Activated CD4-positive, CD25-positive, alpha-beta regulatory T cell (primary cell): ENCODE measurements around the gene SLC25A26.
A peak's percentile ranks its signal among the peaks of the same experiment; 100 is the strongest.

Experiments
- DNase-seq, 4 experiments: peaks; one replicate each; lab custom pipeline; 2025; lab: John Stamatoyannopoulos, UW

Gene SLC25A26

GRCh38 chr3:66326340-66326739 lies 105.5 kb downstream of the SLC25A26 start:
- DNase-seq = no peak

DNA sequence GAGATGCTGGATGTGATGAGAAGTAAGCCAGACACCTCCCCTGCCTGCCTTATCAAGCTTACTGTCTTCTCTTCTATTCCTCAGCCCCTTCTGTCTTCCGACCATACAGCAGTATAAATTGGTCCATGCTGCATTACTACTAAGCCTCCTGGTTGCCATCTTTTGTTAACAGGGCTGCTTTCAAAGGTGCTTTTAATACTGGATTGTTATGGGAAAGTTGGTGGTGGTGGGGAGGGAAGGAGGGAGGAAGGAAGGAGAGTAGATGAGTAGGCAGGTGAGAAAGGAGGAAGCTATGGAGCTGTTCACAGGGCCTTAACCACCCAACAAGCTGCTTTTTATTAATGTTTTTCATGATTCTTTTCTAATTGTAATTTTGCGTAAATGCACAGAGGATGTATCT lies 114.9 kb downstream of the SLC25A26 start:
- DNase-seq = no peak

DNA sequence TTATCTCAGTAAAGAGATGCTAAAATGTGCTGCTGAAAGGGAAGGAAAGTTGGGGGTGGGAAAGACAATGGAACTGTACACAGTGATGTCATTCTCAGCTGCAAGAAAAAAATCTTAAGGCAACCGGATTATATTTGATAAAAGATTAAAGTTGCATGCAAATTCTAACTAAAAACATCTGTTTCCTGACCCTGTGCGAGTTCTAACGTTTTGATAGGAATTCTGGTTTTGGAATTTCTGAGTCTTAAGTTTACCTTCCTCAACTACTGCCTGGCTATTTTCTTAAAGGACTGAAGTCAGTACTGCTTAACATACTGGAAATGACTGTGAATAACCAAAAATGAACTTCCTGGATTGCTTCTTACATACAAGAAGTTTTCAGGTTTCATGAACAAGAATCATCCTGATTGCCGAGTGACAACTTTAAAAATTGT lies 115.5 kb downstream of the SLC25A26 start:
- no peak for DNase-seq

DNA sequence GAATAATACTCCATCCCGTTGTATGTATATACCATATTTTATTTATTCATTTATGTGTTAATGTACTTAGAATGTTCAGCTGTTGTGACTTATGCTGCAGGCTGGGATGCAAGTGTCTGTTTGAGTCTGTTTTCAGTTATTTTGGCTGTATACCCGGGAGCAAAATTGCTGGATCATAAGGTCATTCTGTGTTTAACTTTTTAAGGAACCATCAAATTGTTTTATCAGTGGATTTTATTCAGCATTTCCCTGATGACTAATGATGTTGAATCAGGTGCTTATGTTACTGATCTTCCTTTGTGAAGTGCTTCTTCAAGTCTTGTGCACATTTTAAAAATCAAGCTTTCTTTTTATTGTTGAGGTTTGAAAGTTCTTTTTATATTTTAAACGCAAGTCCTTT lies 118.1 kb downstream of the SLC25A26 start:
- DNase-seq = no peak

DNA sequence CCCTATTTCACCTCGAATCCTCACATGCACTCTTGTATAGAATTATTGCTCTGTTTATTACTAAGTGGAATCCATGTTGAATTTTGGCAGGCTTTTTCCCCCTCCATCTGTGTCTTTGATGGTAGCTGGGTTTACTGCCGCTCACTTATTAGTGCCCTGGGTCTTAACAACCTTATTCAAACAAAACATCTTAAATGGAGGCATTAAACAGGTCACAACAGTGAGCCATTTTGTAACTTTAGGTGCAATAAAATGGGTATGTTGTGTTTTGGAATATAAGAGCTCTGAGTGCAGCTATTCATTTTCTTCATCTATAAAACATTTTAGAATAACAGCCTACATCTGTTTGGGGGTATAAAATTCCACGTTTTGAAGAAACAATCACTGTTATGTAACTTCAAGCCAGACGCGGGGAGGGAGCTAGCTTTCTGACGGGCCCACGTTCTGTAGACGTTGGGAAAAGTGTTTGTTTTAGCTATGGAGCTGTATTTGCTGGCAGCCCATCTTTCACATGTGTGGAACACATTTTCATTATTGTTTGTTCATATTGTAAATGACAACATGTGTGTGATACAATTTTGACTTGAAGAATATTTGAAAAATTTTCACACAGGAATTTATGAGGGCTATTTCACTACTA lies 122.0 kb downstream of the SLC25A26 start:
- DNase-seq = no peak

DNA sequence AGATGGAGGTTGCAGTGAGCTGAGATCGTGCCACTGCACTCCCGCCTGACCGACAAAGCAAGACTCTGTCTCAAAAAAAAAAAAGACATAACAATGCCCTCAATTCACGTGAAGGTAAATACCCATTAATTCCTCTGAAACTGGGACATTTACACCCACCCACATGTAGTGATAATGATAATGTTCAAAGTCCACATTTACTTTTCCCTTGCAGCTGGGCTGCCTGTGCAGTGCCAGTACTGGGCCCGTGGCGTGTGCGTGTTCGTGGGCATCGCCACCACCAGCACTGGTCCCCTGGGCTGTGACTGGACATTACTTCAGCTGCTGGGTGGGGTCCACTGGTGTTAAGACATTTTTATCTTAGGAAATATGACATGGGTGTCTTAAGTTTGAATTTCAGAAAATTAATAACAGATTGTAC lies 123.6 kb downstream of the SLC25A26 start:
- no peak for DNase-seq

DNA sequence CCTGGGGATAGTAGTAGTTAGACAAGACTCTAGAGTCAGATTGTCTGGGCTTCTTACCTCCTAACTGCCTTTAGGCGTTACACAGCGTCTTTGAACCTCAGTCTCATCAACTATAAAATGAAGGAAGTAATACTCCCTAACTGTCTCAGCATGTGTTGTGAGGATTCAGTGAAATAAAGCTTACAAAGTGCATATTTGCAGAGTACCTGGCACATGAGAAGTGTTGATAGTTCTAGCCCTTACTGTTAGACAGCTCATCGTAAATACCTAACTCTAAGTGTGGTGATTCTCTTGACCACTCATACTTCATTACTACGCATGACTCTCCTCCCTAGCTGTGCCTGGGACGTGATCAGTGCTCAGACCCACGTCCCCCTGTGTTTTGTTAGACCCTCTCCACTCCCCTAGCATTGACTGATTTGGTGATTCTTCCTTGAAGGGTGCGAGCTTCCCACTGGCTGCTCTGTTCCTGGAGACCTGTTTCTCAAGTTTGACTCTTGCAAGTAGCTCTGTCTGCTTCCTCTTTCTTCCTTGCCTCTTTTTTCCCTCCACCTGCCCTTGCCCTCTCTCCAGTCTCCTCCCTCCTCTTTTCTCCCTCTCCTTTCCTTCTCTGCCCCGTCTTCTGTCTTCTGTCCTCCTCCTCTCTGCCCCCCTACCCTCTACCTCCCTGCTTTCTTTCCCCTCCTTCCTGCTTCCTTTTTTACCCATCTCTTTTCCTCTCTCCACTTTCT lies 124.2 kb downstream of the SLC25A26 start:
- no peak for DNase-seq

- DNase-seq = no peak
These were observed 127.9 kb downstream of the SLC25A26 start for GRCh38 chr3:66348704-66349103.

GRCh38 chr3:66350601-66351000 lies 129.8 kb downstream of the SLC25A26 start:
- no peak for DNase-seq

DNA sequence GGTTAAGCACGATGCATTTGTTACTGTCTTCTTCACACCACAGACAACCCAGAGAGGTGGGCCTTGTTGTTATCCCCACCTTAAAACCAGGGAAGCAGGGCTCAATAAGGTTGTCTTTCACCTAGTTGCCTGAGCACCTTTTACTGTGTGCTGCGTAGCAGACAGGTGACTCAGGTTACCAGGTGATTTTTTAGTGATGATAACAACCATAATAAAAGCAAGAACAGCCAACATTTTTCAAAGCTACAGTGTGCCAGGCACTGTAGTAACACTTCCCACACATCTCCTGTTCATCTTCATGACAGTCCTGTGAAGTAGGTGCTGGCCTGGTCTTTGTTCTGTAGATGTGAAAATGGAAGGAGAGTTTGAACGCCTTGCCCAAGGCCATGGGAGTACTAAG lies 132.2 kb downstream of the SLC25A26 start:
- no peak for DNase-seq

DNA sequence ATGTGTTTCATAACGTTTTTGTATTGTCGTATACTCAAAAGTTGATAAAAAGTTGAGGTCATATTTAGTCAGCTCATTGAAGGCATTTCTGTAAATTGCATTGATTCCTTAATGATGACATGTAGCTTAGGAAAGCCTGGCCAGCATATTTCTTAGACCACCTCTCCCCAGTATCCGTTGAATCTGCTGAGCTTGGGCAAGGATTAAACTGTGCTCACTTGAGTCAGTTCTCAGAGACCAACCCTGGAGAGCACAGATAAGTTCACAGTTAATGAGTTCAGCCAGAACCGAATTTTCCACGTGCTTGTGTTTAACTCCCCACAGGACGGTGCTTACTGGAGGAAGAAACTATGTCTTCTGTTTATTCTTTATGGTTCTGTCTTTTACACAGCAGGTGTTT lies 132.7 kb downstream of the SLC25A26 start:
- DNase-seq = no peak

- DNase-seq = no peak
These were observed 133.2 kb downstream of the SLC25A26 start for GRCh38 chr3:66354001-66354400.

- no peak for DNase-seq
These were observed 134.6 kb downstream of the SLC25A26 start for GRCh38 chr3:66355394-66355793.

GRCh38 chr3:66355997-66356396 lies 135.2 kb downstream of the SLC25A26 start:
- no peak for DNase-seq

- no peak for DNase-seq
These were observed 140.6 kb downstream of the SLC25A26 start for GRCh38 chr3:66361356-66361755.

DNA sequence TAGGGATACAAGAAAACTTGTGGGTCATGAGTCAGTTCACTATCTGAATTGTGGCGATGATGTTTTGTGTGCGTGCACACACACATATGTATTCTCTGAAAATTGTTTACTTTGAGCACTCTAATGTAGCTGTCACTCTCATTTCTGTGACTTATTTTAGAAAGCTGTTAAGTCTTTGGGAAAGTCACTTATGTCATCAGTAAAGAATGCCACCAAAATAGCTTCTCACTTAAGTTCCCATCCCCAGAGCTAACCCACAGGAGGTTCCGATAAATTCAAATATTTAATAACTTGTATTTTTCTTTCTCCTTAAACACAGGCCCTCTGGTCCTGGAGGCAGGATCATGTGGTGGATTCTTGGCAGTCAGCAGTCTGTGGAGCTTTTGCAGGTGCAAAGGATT lies 141.7 kb downstream of the SLC25A26 start:
- DNase-seq = no peak

GRCh38 chr3:66363148-66363547 lies 142.3 kb downstream of the SLC25A26 start:
- DNase-seq = no peak

DNA sequence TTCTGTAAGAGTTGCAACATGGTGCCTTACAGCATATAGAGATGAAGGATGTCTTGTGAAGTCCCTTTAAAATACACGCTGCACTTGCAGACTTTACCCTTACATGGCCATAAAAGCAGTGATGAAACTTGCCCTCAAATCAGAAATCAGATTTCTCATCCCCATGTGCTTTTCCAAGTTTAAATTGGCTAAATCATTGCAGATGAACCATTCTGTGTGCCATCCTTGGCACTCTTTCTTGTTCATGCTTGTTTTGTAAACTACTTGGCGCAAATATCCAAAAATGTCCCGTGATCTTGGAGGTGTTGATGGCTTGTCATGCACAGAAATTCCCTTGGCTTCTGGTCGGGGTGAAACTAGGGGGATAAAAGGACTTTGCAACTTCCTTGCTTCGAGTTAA lies 144.3 kb downstream of the SLC25A26 start:
- no peak for DNase-seq

- no peak for DNase-seq
These were observed 145.9 kb downstream of the SLC25A26 start for GRCh38 chr3:66366747-66367146.

DNA sequence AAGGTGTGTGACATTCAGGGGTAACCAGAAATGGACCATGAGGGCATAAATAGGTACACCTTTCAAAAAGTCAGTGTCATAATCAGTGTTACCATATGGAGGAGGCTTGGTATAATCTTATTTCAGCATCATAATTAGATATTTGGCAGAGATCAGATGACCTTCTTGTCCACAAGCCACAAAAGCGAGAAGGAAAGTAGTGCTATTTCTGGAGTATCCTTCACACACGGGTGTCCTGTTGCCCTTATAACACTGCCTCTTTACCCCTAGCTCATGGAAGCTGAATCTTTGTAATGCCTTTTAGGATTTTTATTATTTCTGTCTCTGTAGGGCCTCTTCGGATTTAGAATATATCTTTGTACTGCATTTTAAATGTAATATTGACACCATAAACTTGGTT lies 147.2 kb downstream of the SLC25A26 start:
- DNase-seq = no peak

- no peak for DNase-seq
These were observed 149.4 kb downstream of the SLC25A26 start for GRCh38 chr3:66370179-66370578.

DNA sequence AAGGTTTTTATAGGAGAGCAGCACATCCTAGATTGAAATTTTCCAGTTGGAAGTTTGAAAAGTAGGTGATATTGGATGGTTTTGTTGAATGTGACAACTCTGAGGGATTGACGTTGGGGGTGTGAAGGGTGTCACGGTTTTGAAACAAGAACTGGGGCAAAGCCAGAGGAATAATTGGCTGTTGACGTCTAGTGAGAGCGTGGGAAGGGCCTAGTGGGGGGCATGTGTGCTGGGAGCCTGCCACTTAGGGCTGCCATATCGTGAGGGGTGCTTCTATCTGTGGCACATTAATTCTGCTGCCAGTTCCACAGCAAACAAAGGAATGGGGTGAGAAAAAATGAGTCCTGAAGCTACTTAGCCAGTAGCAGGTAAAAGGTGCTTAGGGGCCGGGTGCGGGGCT lies 150.6 kb downstream of the SLC25A26 start:
- no peak for DNase-seq

DNA sequence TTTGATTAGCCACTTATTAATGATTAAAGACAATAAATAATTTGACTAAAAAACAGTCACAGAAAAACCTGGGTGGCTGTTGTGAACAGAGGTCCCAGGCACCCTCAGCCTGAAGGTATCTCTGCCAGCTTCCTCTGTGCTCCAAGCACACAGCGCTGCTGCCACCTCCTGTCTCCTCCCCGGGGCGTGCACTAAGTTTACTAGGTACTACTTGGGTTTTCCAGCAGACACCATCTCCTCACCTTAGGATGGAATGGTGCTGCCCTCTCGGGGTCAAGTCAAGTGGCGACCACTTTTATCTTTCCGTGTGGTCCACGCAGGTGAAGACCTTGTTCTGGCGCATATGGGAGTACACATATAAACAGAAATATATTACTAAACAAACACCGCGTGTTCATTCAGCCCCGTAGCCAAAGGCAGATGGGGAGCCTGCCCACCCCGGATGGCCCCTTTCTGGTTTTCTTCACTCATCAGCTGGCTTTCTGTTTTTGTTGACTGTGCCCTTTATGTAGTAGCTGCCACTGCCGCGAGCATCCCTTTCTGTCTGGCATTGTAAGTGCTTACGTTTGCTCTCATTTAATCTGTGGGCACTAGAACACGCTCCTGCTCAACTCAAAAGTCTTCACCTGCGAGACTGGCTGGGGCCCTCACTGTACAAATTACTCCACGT lies 152.0 kb downstream of the SLC25A26 start:
- DNase-seq = peak in 2 of 4 experiments; percentile 17 to 44
